A172 (cell line): ENCODE data around the gene OTP. TPM values are rescaled to one million over a fixed set of nuclear protein-coding genes. Genes with fewer than 3 reads are reported as not detected.
"Not testable (repeated sequence)": the region's sequence is repeated elsewhere in the genome, so short reads cannot be mapped to it uniquely, and the experiment has no call there.

ENCODE experiments used
- DNase-seq: peaks from one replicate; pipeline ENCODE4 v3.0.0-alpha.2; 2015; ENCODE audit warnings: low spot score
- total RNA-seq: library from RNA; depleted of rRNA; stranded (reverse); fragments of >200 nt; shearing (Covaris generic); gene quantifications from 2 replicates; pipeline ENCODE4 v1.2.3, GENCODE V29; 2014; rRNA removed

OTP gene
- total RNA-seq, 1 experiment from 2014 or later = not detected

GRCh38 chr5:77608927-77609326 is 29.6 kb downstream of the OTP start:
- not testable (repeated sequence) for DNase-seq

GRCh38 chr5:77607324-77607723 is 31.2 kb downstream of the OTP start:
- no peak for DNase-seq

- no peak for DNase-seq
Measured at GRCh38 chr5:77606279-77606678, 32.2 kb downstream of the OTP start.

- no peak for DNase-seq
Measured at GRCh38 chr5:77599679-77600078, 38.8 kb downstream of the OTP start.

GRCh38 chr5:77590347-77590746 is 48.2 kb downstream of the OTP start:
- no peak for DNase-seq

- DNase-seq = no peak
Measured at GRCh38 chr5:77588175-77588574, 50.3 kb downstream of the OTP start.

GRCh38 chr5:77586101-77586500 is 52.4 kb downstream of the OTP start:
- DNase-seq = no peak

GRCh38 chr5:77582143-77582542 is 56.4 kb downstream of the OTP start:
- not testable (repeated sequence) for DNase-seq

Other genes starting within 250 kb of the OTP start
- 95.9 and 155 TPM in 2 replicates for gene WDR41, start 146.4 kb downstream of the OTP start, total RNA-seq
- 310 and 576 TPM in 2 replicates for gene TBCA, start 137.6 kb upstream of the OTP start, total RNA-seq